KOPT-K1 (cell line): ENCODE measurements around the gene LCP2.

ENCODE experiments used
- H3K27ac ChIP-seq: fragments of 200-600 bp; sonication (generic); 2 replicates; pipeline ENCODE4 v1.5.1; 2016; ENCODE audit warnings: antibody characterized with exemption, mild to moderate bottlenecking, low read depth, low read length; ENCODE audit not compliant: poor library complexity, severe bottlenecking
- H3K36me3 ChIP-seq: fragments of 200-600 bp; sonication (generic); 2 replicates; pipeline ENCODE4 v1.5.1; 2017; ENCODE audit warnings: antibody characterized with exemption, mild to moderate bottlenecking, low read length, moderate library complexity; ENCODE audit not compliant: insufficient read depth
- H3K9me3 ChIP-seq: fragments of 200-600 bp; sonication (generic); 2 replicates; pipeline ENCODE4 v1.5.1; 2017; ENCODE audit warnings: antibody characterized with exemption, low read length, mild to moderate bottlenecking; ENCODE audit not compliant: insufficient read depth, poor library complexity, severe bottlenecking

The LCP2 gene

GRCh38 chr5:170307575-170308465 is 10.2 kb upstream of the LCP2 start:
- no peaks in the 10 kb centered on the region for H3K36me3 ChIP-seq
- H3K9me3 ChIP-seq, result no peaks in the 10 kb centered on the region
- no peak overlapping the region for H3K27ac ChIP-seq

GRCh38 chr5:170306381-170306831 is 8.8 kb upstream of the LCP2 start:
- Histone ChIP-seq H3K9me3 (no peaks in the 10 kb centered on the region), H3K36me3 (no peaks in the 10 kb centered on the region), H3K27ac (peak overlapping the region; percentile 20)

DNA sequence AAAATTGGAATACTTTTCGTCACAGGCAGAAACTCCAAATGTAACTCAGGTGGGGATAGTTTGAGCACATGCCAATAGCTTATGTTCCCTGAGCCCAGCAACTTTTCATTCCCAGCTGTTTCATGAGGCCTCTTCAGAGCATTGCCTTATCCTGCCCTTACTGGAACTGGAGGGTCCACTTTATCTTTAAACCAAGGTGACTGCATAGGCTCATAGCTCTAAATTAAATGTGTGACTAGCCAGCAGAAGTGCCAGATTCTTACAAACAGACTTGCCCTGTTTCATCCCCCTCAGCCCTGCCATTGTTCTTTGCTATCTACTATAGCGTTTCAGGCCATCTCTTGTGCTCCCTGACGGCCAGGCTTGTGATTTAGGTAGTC is 8.1 kb upstream of the LCP2 start:
- Histone ChIP-seq H3K27ac (peak overlapping the region; percentile 20), H3K9me3 (no peaks in the 10 kb centered on the region), H3K36me3 (no peaks in the 10 kb centered on the region)

DNA sequence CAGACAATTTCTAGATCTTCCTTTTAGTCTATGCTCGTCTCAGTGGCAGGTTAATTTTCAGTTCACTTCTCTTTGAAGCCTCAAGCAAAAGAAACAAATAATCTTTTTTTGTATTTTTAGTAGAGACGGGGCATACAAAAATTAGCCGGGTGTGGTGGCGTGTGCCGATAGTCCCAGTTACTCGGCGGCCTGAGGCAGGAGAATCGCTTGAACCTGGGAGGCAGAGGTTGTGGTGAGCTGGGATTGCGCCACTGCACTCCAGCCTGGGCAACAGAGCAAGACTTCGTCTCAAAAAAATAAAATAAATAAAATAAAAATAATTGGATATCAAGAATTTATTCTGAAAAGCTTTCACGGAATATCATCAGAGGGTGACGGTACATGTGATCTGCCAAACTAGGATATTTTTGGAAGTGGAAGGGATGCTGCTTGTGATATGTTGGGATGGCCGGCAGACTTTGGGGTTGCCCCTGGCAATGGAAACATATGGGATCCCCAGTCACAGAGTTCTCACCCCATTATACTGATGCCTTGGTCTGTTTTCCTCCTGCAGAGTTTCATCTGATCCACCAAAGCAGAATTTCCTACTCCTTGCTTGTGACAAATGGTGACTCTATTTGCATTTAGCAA is 7.6 kb upstream of the LCP2 start:
- peak overlapping the region; percentile 98 for H3K27ac ChIP-seq
- no peaks in the 10 kb centered on the region for H3K9me3 ChIP-seq

GRCh38 chr5:170303549-170303948 is 6.0 kb upstream of the LCP2 start:
- Histone ChIP-seq H3K36me3 (no peaks in the 10 kb centered on the region), H3K27ac (peak overlapping the region; percentile 98), H3K9me3 (no peaks in the 10 kb centered on the region)

More for the DNA sequence above, 7.6 kb upstream of the LCP2 start:
- no peaks in the 10 kb centered on the region for H3K36me3 ChIP-seq

- Histone ChIP-seq H3K9me3 (no peaks in the 10 kb centered on the region), H3K36me3 (no peaks in the 10 kb centered on the region), H3K27ac (peak overlapping the region; percentile 98)
Measured at GRCh38 chr5:170302653-170303501, 5.3 kb upstream of the LCP2 start.

GRCh38 chr5:170301981-170302652 is 4.5 kb upstream of the LCP2 start:
- Histone ChIP-seq H3K36me3 (no peaks in the 10 kb centered on the region), H3K27ac (peak overlapping the region; percentile 98), H3K9me3 (no peaks in the 10 kb centered on the region)

DNA sequence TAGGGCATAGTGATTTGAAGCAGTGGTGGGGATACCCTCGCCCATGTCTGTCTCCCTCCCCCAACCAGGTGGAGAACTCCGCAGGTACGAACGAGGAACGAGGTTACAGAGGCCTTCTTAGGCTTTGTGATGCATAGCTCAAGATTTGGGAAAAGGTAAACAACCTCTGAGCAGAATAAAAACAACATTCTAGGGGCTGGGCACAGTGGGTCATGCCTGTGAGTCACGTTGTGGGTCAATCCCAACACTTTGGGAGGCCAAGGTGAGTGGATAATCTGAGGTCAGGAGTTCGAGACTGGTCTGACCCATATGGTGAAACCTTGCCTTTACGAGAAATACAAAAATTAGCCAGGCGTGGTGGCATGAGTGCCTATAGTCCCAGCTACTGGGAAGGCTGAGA is 3.6 kb upstream of the LCP2 start:
- Histone ChIP-seq H3K9me3 (no peaks in the 10 kb centered on the region), H3K27ac (peak overlapping the region; percentile 98), H3K36me3 (peaks cover 4% of the 10 kb centered on the region; the same call in 1 of the 2 replicates)

GRCh38 chr5:170300361-170301013 is 2.9 kb upstream of the LCP2 start:
- peaks cover 10% of the 10 kb centered on the region for H3K36me3 ChIP-seq
- no peaks in the 10 kb centered on the region for H3K9me3 ChIP-seq
- peak overlapping the region; percentile 98 for H3K27ac ChIP-seq

GRCh38 chr5:170296935-170297588 is 515 bp downstream of the LCP2 start:
- H3K36me3 ChIP-seq, result peaks cover 45% of the 10 kb centered on the region
- H3K27ac ChIP-seq, result peak overlapping the region; percentile 98
- H3K9me3 ChIP-seq, result no peaks in the 10 kb centered on the region

- H3K9me3 ChIP-seq, result no peaks in the 10 kb centered on the region
- H3K36me3 ChIP-seq, result peaks cover 52% of the 10 kb centered on the region
- peak overlapping the region; percentile 98 for H3K27ac ChIP-seq
Measured at GRCh38 chr5:170296036-170296934, 1.3 kb downstream of the LCP2 start.

DNA sequence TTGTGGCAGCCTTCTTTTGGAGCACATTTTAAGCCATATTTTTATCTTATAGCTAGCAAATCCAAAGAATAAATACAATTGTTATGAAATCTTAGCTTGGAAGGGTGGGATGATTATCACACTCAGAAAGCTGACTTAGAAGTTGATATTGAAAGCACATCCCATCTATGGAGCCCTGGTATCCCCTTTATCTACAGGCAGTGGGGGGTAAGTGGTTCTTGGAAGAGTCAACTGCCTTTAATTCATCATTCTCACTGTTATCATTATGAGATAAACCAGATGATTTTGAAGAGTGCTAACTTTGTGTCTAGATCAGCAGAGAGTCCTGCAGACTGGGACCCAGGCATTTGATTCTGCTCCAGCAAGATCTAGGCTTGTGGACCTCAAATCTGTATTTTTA is 3.0 kb downstream of the LCP2 start:
- H3K36me3 ChIP-seq, result peaks cover 70% of the 10 kb centered on the region
- no peaks in the 10 kb centered on the region for H3K9me3 ChIP-seq
- peak overlapping the region; percentile 98 for H3K27ac ChIP-seq

DNA sequence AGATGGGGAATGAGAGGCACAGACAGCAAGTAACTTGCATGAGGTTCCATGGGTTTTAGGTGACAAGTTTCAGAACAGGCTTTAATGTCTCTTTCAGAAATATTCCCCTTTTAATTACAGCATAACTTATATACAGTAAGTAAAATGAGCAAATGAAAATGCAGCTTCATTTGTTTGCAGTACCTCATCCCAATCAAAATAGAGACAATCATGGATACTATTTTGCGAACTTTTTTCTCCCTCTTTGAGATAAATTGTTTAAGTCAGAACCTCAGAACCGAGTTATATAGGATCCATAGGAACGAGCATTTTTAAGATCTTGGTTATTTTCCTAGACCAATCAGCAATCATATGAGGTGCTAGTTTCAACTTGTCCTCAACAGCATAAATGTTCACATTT is 3.5 kb downstream of the LCP2 start:
- H3K36me3 ChIP-seq, result peaks cover 75% of the 10 kb centered on the region
- H3K9me3 ChIP-seq, result no peaks in the 10 kb centered on the region
- peak overlapping the region; percentile 98 for H3K27ac ChIP-seq
